Heart right ventricle (tissue), 16 donors: ENCODE data around the gene OTOG. TPM values are rescaled to one million over a fixed set of nuclear protein-coding genes. Genes with fewer than 3 reads are reported as not detected.

ENCODE experiments used
- ATAC-seq, 8 donors: fragments of 200-7000 bp; cut with Tn5 transposase; one replicate each; pipeline ENCODE4 v1.9.1; 2020; ENCODE audit warnings: mild to moderate bottlenecking in 8 of 8, moderate library complexity in 8 of 8, moderate number of reproducible peaks in 1 of 8
- DNase-seq, 2 donors: peaks; one replicate each; pipeline ENCODE4 v3.0.0-alpha.2; 2020
- H3K27ac ChIP-seq, 10 donors: fragments of 200-600 bp; sonication (generic) in 2 of 10; one replicate each; pipeline versions ENCODE4 v1.5.0 to v1.8.0; 2020 to 2022; ENCODE audit warnings: mild to moderate bottlenecking in 3 of 10
- H3K27me3 ChIP-seq, 7 donors: fragments of 200-600 bp; one replicate each; pipeline ENCODE4 v1.8.0; 2021 to 2022; ENCODE audit warnings: mild to moderate bottlenecking in 2 of 7
- H3K36me3 ChIP-seq, 9 donors: fragments of 200-600 bp; sonication (generic) in 1 of 9; one replicate each; pipeline versions ENCODE4 v1.5.0 to v1.8.0; 2020 to 2022; ENCODE audit warnings: mild to moderate bottlenecking in 2 of 9
- H3K4me1 ChIP-seq, 9 donors: fragments of 200-600 bp; sonication (generic) in 1 of 9; one replicate each; pipeline versions ENCODE4 v1.5.0 to v1.8.0; 2020 to 2022; ENCODE audit warnings: mild to moderate bottlenecking in 4 of 9
- H3K4me3 ChIP-seq, 10 donors: fragments of 200-600 bp; sonication (generic) in 2 of 10; one replicate each; pipeline versions ENCODE4 v1.5.0 to v1.8.0; 2020 to 2022; ENCODE audit warnings: mild to moderate bottlenecking in 7 of 10, moderate library complexity in 2 of 10
- H3K9me3 ChIP-seq, 11 donors: fragments of 200-600 bp in 10 of 11; sonication (generic) in 2 of 11; one replicate each; pipeline versions ENCODE4 v1.5.0 to v1.8.0; 2013 to 2022; ENCODE audit warnings: mild to moderate bottlenecking in 2 of 11, control low read depth in 1 of 11, moderate library complexity in 1 of 11
- WGBS, 2 donors: extraction: QIAGEN DNeasy Blood & Tissue Kit; methylation state at CpG; one replicate each; pipeline ENCODE4 v1.1.7; 2013; ENCODE audit warnings: inconsistent platforms in 1 of 2; 5-methylcytosine and 5-hydroxymethylcytosine counted together
- intact Hi-C, 10 donors: fragments of 100-400 bp; cut with DNase I; formaldehyde crosslinking; loops; one replicate each; pipeline versions ENCODE4 v1.11.1 to v1.14.2; 2022
- polyA plus RNA-seq, 2 donors: library from polyadenylated mRNA; stranded (reverse); fragments of 200-250 nt; gene quantifications; one replicate each; pipeline ENCODE4 v1.2.3, GENCODE V29; 2013
- total RNA-seq, 10 donors: library from RNA; stranded (reverse); fragmentation: NEBNext Ultra II Directional in 3 of 10; extraction: Animal tissue kit (Norgen Biotek cat#: 25700) in 3 of 10; gene quantifications; one replicate each; pipeline versions ENCODE4 v1.2.1 to v1.2.4, GENCODE V29; 2021 to 2023
- TF ChIP-seq, protein P1 (sequence below), 9 donors: fragments of 200-600 bp; sonication (generic) in 2 of 9; IDR thresholded peaks; one replicate each; pipeline versions ENCODE4 v1.5.0 to v1.8.0; 2021 to 2022; ENCODE audit warnings: antibody characterized with exemption in 9 of 9, mild to moderate bottlenecking in 5 of 9, moderate library complexity in 1 of 9
- donor health status: Arrhythmogenic right ventricular cardiomyopathy.
- donor health status: ischemic (EF 13 %, LVEDD 7.1; RV severe dilation, severe dysfunction).
- donor health status: healthy with polysubstance abuse.
- donor health status: DM: no; HTN: yes; CAD: no.
- donor health status: DM: no; HTN: no; CAD: no.
- donor health status: ischemic (EF 25% LVEDD 6.9; RV normal size, moderate dysfunction).
- donor health status: ischemic (EF 25% LVEDD 5.7; RV mildly dilated, moderate dysfunction).
- donor health status: healthy.
- donor health status: DM: yes; HTN: yes; CAD: no.
- donor health status: Ischemic cardiomyopathy.
- donor health status: ischemic (EF 35%, LVEDD 5.7; RV mildly dilated, moderate dysfunction).
- donor health status: nonischemic (EF 11% LVEDD 7.7; RV severe dilation, severe dysfunction).
- donor health status: DM: yes; HTN: yes; CAD: no.
- donor health status: PGD.
- donor health status: ischemic (EF 29% LVEDD 5.4; RV normal size, mild dysfunction).
- donor health status: nonischemic (EF 23%, LVEDD 6.1; RV moderate dilation, normal function).

OTOG gene
- total and polyA plus RNA-seq, 12 donors = not detected

DNA sequence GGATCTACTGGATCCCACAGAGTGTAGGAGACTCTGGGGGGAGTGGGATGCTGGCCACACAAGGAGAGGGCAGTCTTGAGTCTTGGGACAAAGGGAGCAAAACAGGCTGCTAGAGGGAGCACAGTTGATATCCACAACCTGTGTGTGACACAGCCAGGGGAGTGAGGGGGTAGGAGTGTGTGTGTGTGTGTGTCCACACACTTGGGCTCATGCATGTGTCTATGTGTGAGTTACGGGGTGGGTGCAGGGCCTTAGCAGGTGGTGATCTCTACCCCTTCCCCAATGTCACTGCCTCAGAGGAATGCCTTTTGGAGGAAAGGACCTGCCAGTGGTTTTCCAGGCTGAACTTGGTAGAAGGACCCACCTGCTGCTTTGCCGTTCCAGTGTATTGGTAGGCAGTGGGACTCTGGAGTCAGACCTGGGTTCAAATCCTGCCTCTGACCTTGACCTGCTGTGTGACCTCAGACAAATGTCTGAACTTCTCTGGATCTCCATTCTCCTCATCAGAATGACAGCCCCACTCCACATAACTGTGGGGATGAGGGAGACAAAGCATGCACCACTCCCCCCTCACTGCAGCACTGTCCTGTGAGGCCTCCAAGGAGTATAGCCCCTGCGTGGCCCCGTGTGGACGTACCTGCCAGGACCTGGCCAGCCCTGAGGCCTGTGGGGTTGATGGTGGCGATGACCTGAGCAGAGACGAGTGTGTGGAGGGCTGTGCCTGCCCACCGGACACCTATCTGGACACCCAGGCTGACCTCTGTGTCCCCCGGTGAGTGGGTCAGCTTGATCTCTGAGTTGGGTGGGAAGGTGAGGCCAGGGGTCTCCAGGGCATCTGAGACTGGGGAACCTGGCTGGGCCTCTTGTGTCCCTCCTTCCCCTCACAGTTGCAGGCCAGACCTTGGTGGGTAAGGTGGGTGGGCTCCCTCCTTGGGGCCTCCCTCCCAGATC lies 27.4 kb downstream of the OTOG start:
- Histone ChIP-seq H3K4me3 (no peak overlapping the region), H3K27me3 (peaks cover 0 to 3% (median 0%) of the 10 kb centered on the region in 7 donors), H3K4me1 (no peaks in the 10 kb centered on the region), H3K27ac (no peak overlapping the region), H3K36me3 (no peaks in the 10 kb centered on the region), H3K9me3 (no peaks in the 10 kb centered on the region)
- no peak for ATAC-seq
- TF ChIP-seq, protein P1, sequence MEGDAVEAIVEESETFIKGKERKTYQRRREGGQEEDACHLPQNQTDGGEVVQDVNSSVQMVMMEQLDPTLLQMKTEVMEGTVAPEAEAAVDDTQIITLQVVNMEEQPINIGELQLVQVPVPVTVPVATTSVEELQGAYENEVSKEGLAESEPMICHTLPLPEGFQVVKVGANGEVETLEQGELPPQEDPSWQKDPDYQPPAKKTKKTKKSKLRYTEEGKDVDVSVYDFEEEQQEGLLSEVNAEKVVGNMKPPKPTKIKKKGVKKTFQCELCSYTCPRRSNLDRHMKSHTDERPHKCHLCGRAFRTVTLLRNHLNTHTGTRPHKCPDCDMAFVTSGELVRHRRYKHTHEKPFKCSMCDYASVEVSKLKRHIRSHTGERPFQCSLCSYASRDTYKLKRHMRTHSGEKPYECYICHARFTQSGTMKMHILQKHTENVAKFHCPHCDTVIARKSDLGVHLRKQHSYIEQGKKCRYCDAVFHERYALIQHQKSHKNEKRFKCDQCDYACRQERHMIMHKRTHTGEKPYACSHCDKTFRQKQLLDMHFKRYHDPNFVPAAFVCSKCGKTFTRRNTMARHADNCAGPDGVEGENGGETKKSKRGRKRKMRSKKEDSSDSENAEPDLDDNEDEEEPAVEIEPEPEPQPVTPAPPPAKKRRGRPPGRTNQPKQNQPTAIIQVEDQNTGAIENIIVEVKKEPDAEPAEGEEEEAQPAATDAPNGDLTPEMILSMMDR (IDR thresholded peaks at IDR 0.05) = no peak
- intact Hi-C loops = no loop called here
- WGBS, 2 donors = 90 to 92% methylated on average over 9 of the region's 9 CpGs
- no peak for DNase-seq

DNA sequence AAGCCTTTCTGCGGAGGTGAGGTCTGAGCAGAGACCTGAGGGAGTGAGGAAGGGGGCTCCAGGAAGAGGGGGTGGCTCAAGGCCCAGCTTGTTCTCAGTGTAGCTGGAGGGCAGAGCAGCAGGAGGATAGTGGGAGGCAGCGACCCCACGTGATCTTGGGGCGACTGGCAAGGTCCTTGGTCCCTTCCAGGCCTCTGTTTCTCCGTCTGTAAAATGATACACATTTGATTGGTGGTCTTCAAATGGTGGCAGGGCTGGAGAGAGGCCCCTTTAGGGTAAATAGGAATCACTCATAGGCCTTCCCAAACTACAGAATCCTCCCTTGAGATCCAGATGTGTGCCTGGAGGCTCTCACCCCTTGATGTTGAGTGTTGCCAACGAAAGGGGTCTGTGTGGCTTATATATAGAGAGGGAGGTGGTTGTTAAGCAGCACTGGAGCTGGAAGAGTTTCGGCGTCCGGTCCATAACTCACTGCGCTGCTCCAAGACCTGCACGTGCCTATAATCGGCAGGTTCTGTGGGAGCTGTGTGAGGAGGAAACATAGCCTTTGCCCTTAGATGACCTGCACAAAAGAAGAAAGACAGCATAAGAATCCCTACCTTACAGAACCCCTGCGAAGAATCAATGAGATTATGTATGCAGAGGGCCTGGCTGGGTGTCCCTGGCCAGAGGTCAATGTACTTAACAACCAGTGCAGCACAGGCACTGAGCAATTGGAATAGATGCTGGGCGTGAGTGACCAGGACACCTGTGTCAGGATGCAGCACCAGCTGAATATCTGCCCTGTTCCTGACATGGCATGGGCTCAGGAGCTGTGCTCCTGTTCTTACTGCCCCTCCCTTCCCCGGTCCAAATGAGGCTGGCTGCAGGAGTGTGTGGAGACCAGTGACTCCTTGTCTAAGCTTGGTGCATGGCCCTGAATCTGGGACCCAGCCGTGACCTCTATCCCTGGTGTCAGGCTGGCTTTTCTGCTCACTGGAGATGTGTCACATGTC lies 28.7 kb downstream of the OTOG start:
- DNase-seq = no peak
- intact Hi-C loops = no loop called here
- no peak for ATAC-seq

DNA sequence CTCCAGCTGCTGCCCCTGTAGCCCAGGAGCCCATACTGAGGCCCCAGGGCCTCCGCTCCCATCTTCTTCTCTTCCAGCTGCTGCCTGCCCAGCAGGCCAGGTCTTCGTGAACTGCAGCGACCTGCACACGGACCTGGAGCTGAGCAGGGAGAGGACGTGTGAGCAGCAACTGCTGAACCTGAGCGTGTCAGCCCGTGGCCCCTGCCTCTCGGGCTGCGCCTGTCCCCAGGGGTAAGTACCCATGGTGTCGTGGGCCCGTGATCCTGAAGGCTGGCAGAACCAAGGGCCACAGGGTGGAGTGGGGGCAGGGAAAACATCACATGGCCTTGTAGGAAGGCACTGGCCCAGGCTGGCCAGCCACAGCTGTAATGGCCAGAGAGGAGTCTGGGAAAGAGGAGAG lies 31.2 kb downstream of the OTOG start:
- intact Hi-C loops = no loop called here
- Histone ChIP-seq H3K9me3 (peaks cover 0 to 9% (median 0%) of the 10 kb centered on the region in 11 donors), H3K4me1 (no peaks in the 10 kb centered on the region), H3K4me3 (no peak overlapping the region), H3K36me3 (no peaks in the 10 kb centered on the region), H3K27ac (no peak overlapping the region), H3K27me3 (peaks cover 0 to 3% (median 0%) of the 10 kb centered on the region in 7 donors)
- peak in 1 of 8 donors; percentile 13 for ATAC-seq
- WGBS, 2 donors = 90 to 96% methylated on average over 11 of the region's 11 CpGs
- no peak for DNase-seq
- TF ChIP-seq, protein P1 (IDR thresholded peaks at IDR 0.05) = no peak

More for the DNA sequence above, 28.7 kb downstream of the OTOG start:
- TF ChIP-seq, protein P1 (IDR thresholded peaks at IDR 0.05) = no peak
- Histone ChIP-seq H3K36me3 (no peaks in the 10 kb centered on the region), H3K4me3 (no peak overlapping the region), H3K27ac (no peak overlapping the region), H3K4me1 (no peaks in the 10 kb centered on the region), H3K9me3 (no peaks in the 10 kb centered on the region), H3K27me3 (peaks cover 0 to 3% (median 0%) of the 10 kb centered on the region in 7 donors)
- WGBS, 2 donors = 85 to 91% methylated on average over 16 of the region's 16 CpGs

- intact Hi-C loops = no loop called here
- Histone ChIP-seq H3K27ac (no peak overlapping the region), H3K27me3 (peaks cover 0 to 3% (median 0%) of the 10 kb centered on the region in 7 donors), H3K4me3 (no peak overlapping the region), H3K9me3 (peaks cover 0 to 9% (median 0%) of the 10 kb centered on the region in 11 donors), H3K36me3 (no peaks in the 10 kb centered on the region), H3K4me1 (no peaks in the 10 kb centered on the region)
- DNase-seq = no peak
- WGBS, 2 donors = 64 to 65% methylated on average over 8 of the region's 8 CpGs
- TF ChIP-seq, protein P1 (IDR thresholded peaks at IDR 0.05) = no peak
- peak in 6 of 8 donors; percentile 25 to 76 (median 66) for ATAC-seq
These were observed 31.9 kb downstream of the OTOG start for GRCh38 chr11:17578958-17579357.
